ENCODE measurements around the gene STX16.

STX16 gene

GRCh38 chr20:58690396-58691135 is 39.5 kb downstream of the STX16 start:
- TF ChIP-seq ZBTB7A (IDR thresholded peaks at IDR 0.05; ENCODE audit: low read depth): no peak
- TF ChIP-seq RAD21 (IDR thresholded peaks at IDR 0.05; ENCODE audit: low read depth): no peak
- no peak for TF ChIP-seq EGR1 (IDR thresholded peaks at IDR 0.05)
- TF ChIP-seq YY1 (IDR thresholded peaks at IDR 0.05; ENCODE audit: low read depth): no peak
- TF ChIP-seq REST (IDR thresholded peaks at IDR 0.05; ENCODE audit: low read depth): no peak
- TF ChIP-seq MAX (IDR thresholded peaks at IDR 0.05): no peak
- TF ChIP-seq CEBPB (IDR thresholded peaks at IDR 0.05): no peak
- no peak for TF ChIP-seq TAF1 (IDR thresholded peaks at IDR 0.05; ENCODE audit: low read depth)

DNA sequence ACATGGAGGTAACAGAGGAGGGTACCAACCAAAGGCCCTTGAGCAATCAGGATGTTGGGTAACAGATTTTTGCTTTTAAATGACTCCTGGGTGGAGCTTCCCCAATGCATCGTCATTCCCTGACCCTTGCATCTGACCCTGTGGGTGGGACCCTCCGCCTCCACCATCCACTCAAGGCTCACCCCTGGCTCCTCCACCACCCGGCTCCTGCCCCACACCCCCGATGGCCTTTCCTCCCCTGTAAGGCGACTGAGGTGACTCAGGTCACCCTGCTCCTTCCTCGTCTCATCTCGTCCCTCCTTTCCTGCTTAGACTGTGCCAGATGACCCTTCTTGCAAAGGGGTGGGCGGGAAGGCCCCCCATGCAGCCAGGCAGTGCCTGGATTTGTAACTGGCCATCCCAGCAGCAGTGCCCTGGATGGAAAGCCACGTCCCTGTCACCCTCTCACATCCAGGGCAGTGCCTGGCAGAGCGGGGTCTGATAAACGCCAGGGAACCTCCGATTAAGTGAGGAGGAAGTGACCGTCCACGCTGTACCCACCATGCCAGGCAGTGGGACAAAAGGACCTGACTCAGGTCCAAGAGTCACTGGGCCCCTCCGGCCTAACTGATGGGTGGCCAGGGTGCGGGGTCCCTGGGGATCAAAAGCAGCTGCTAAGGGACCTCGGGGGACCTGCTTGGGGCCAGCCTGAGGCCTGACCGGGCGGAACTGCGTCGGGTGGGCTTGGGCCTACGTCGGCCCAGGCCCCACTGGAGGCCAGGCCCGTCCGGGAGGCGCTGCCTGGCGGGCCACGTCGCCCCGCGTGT is 40.9 kb downstream of the STX16 start:
- no peak for TF ChIP-seq NFIC (IDR thresholded peaks at IDR 0.05)
- no peak for TF ChIP-seq ZBTB7A (IDR thresholded peaks at IDR 0.05; ENCODE audit: low read depth)
- TF ChIP-seq MAX (IDR thresholded peaks at IDR 0.05): no peak
- no peak for TF ChIP-seq USF1 (IDR thresholded peaks at IDR 0.05)
- no peak for TF ChIP-seq CREB1 (IDR thresholded peaks at IDR 0.05; ENCODE audit: low read depth)
- TF ChIP-seq EP300 (IDR thresholded peaks at IDR 0.05; ENCODE audit: borderline replicate concordance): no peak
- no peak for TF ChIP-seq CEBPB (IDR thresholded peaks at IDR 0.05)

- TF ChIP-seq YY1 (IDR thresholded peaks at IDR 0.05; ENCODE audit: low read depth) (peak; percentile 63; the same call in 1 of the 2 replicates), REST (IDR thresholded peaks at IDR 0.05; ENCODE audit: low read depth) (no peak)
Measured at GRCh38 chr20:58692579-58693225, 41.6 kb downstream of the STX16 start, which contains the start of gene NPEPL1. TSS of gene NPEPL1 (plus strand) at chr20:58692800. CDS start at chr20:58692901, 101 bp downstream.

- TF ChIP-seq USF1 (IDR thresholded peaks at IDR 0.05) (no peak), TAF1 (IDR thresholded peaks at IDR 0.05; ENCODE audit: low read depth) (no peak), TEAD4 (IDR thresholded peaks at IDR 0.05) (no peak), MAX (IDR thresholded peaks at IDR 0.05) (no peak), EGR1 (IDR thresholded peaks at IDR 0.05) (no peak), EP300 (IDR thresholded peaks at IDR 0.05; ENCODE audit: borderline replicate concordance) (no peak), NFIC (IDR thresholded peaks at IDR 0.05) (no peak), FOXM1 (IDR thresholded peaks at IDR 0.05; ENCODE audit: borderline replicate concordance, low read depth) (no peak), ZBTB7A (IDR thresholded peaks at IDR 0.05; ENCODE audit: low read depth) (no peak), RAD21 (IDR thresholded peaks at IDR 0.05; ENCODE audit: low read depth) (no peak), TCF12 (IDR thresholded peaks at IDR 0.05; ENCODE audit: low read depth) (no peak), REST (IDR thresholded peaks at IDR 0.05; ENCODE audit: low read depth) (no peak), CREB1 (IDR thresholded peaks at IDR 0.05; ENCODE audit: low read depth) (no peak), YY1 (IDR thresholded peaks at IDR 0.05; ENCODE audit: low read depth) (no peak), CEBPB (IDR thresholded peaks at IDR 0.05) (no peak)
Measured at GRCh38 chr20:58693226-58694006, 42.3 kb downstream of the STX16 start.
